NB4 (cell line): ENCODE measurements around the gene LRBA.

Source experiments
- POLR2A ChIP-seq: IDR thresholded peaks from 2 replicates; pipeline ENCODE4 v1.6.1; 2011; ENCODE audit warnings: mild to moderate bottlenecking; ENCODE audit not compliant: insufficient read length; ENCODE audit errors: extremely low read depth
- TF ChIP-seq, protein P1 (sequence below): IDR thresholded peaks from one replicate; pipeline ENCODE4 v1.5.1; 2012; ENCODE audit warnings: low read depth, low read length

DNA sequence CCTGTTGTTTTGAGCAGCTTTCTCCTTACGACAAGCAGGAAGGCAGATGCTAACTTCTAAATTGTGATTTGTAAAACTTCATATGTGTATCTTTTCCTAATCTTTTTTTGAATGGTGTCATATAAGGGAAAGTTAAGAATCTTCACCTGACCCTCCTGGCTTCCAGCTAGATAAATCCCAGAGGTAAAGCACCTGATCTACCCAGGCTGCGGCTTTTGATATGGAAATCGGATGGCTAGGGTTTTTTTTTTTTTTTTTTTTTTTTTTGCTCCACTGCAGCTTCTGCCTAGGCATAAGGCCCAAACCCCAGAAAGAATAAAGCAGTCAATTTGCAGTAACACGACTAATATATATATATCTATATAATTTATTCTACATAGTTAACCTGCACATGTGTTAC is 423.2 kb downstream of the LRBA start:
- TF ChIP-seq, protein P1, sequence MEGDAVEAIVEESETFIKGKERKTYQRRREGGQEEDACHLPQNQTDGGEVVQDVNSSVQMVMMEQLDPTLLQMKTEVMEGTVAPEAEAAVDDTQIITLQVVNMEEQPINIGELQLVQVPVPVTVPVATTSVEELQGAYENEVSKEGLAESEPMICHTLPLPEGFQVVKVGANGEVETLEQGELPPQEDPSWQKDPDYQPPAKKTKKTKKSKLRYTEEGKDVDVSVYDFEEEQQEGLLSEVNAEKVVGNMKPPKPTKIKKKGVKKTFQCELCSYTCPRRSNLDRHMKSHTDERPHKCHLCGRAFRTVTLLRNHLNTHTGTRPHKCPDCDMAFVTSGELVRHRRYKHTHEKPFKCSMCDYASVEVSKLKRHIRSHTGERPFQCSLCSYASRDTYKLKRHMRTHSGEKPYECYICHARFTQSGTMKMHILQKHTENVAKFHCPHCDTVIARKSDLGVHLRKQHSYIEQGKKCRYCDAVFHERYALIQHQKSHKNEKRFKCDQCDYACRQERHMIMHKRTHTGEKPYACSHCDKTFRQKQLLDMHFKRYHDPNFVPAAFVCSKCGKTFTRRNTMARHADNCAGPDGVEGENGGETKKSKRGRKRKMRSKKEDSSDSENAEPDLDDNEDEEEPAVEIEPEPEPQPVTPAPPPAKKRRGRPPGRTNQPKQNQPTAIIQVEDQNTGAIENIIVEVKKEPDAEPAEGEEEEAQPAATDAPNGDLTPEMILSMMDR = no peak
- no peak for TF ChIP-seq POLR2A
